HG02938 (cell line): ENCODE results near the gene DCP1A.
"Not testable (repeated sequence)": the region's sequence is repeated elsewhere in the genome, so short reads cannot be mapped to it uniquely, and the experiment has no call there.

ENCODE experiments used
- ATAC-seq: cut with Tn5 transposase; IDR thresholded peaks from one replicate; pipeline ENCODE4 v1.9.1; 2021; ENCODE audit warnings: mild to moderate bottlenecking, moderate library complexity; ENCODE audit not compliant: unreplicated experiment

The DCP1A gene

GRCh38 chr3:53347261-53348064 is at the start of gene DCP1A:
TSS of gene DCP1A (minus strand) at chr3:53347543. CDS start at chr3:53347517, 26 bp downstream.
- peak; percentile 95 for ATAC-seq

GRCh38 chr3:53384465-53385423 is 37.4 kb upstream of the DCP1A start:
- no peak for ATAC-seq

GRCh38 chr3:53382106-53382505 is 34.8 kb upstream of the DCP1A start:
- no peak for ATAC-seq

- no peak for ATAC-seq
Observed at GRCh38 chr3:53380306-53380705, 33.0 kb upstream of the DCP1A start.

GRCh38 chr3:53379898-53380297 is 32.6 kb upstream of the DCP1A start:
- no peak for ATAC-seq

GRCh38 chr3:53377794-53378193 is 30.5 kb upstream of the DCP1A start:
- no peak for ATAC-seq

GRCh38 chr3:53376679-53377078 is 29.3 kb upstream of the DCP1A start:
- ATAC-seq = no peak

GRCh38 chr3:53375019-53375418 is 27.7 kb upstream of the DCP1A start:
- no peak for ATAC-seq

- ATAC-seq = not testable (repeated sequence)
Observed at GRCh38 chr3:53370719-53371118, 23.4 kb upstream of the DCP1A start.

GRCh38 chr3:53361852-53362251 is 14.5 kb upstream of the DCP1A start:
- peak; percentile 62 for ATAC-seq

- no peak for ATAC-seq
Observed at GRCh38 chr3:53357458-53357857, 10.1 kb upstream of the DCP1A start.

GRCh38 chr3:53354945-53355498 is 7.7 kb upstream of the DCP1A start:
- no peak for ATAC-seq

- no peak for ATAC-seq
Observed at GRCh38 chr3:53353202-53353601, 5.9 kb upstream of the DCP1A start.

- no peak for ATAC-seq
Observed at GRCh38 chr3:53350652-53351051, 3.3 kb upstream of the DCP1A start.

GRCh38 chr3:53348118-53348517 is 775 bp upstream of the DCP1A start:
- not testable (repeated sequence) for ATAC-seq

- ATAC-seq = no peak
Observed at GRCh38 chr3:53346922-53347260, 452 bp downstream of the DCP1A start.

GRCh38 chr3:53346514-53346913 is 829 bp downstream of the DCP1A start:
- no peak for ATAC-seq

- no peak for ATAC-seq
Observed at GRCh38 chr3:53342353-53342752, 5.0 kb downstream of the DCP1A start.

- no peak for ATAC-seq
Observed at GRCh38 chr3:53337167-53337940, 10.0 kb downstream of the DCP1A start.

- no peak for ATAC-seq
Observed at GRCh38 chr3:53334742-53335141, 12.6 kb downstream of the DCP1A start.

- no peak for ATAC-seq
Observed at GRCh38 chr3:53331871-53332270, 15.5 kb downstream of the DCP1A start.
